Measurements from ENCODE around the gene TWNK.

GRCh38 chr10:101011517-101012423, 24.4 kb downstream of the TWNK start:
- TF ChIP-seq POLR2A (IDR thresholded peaks at IDR 0.05): no peak
- TF ChIP-seq CTCF (IDR thresholded peaks at IDR 0.05): peak in 1 of 6 experiments; percentile 9
